Stomach smooth muscle (tissue), 2 donors: ENCODE data around the gene P3H1.

ENCODE experiments used
- H3K27ac ChIP-seq: one replicate; pipeline ENCODE4 v1.7.0; 2013; ENCODE audit warnings: mild to moderate bottlenecking, low read length, inconsistent platforms
- H3K27me3 ChIP-seq, 2 donors: one replicate each; pipeline ENCODE4 v1.7.0; 2013; ENCODE audit warnings: low read length in 2 of 2; ENCODE audit not compliant: insufficient read depth in 2 of 2, control insufficient read depth in 1 of 2
- H3K36me3 ChIP-seq, 2 donors: one replicate each; pipeline ENCODE4 v1.7.0; 2013; ENCODE audit warnings: low read length in 2 of 2; ENCODE audit not compliant: control insufficient read depth in 2 of 2, insufficient read depth in 2 of 2
- H3K4me1 ChIP-seq: one replicate; pipeline ENCODE4 v1.7.0; 2013; ENCODE audit warnings: low read length; ENCODE audit not compliant: control insufficient read depth, insufficient read depth
- H3K4me3 ChIP-seq, 2 donors: one replicate each; pipeline ENCODE4 v1.7.0; 2013; ENCODE audit warnings: low read length in 2 of 2
- H3K9ac ChIP-seq, 2 donors: one replicate each; pipeline ENCODE4 v1.7.0; 2013; ENCODE audit warnings: low read length in 2 of 2, mild to moderate bottlenecking in 1 of 2
- H3K9me3 ChIP-seq, 2 donors: one replicate each; pipeline ENCODE4 v1.7.0; 2013; ENCODE audit warnings: low read length in 2 of 2; ENCODE audit not compliant: control insufficient read depth in 2 of 2
- donor health status: healthy.
- donor health status: Pancreatic carcinoma.

P3H1 gene

GRCh38 chr1:42698081-42698813 is 68.6 kb downstream of the P3H1 start:
- no peaks in the 10 kb centered on the region for H3K4me1 ChIP-seq
- H3K36me3 ChIP-seq: peaks cover 23 to 45% of the 10 kb centered on the region in 2 donors

More at GRCh38 chr1:42698081-42698813, 68.6 kb downstream of the P3H1 start:
- Histone ChIP-seq H3K27me3 (no peaks in the 10 kb centered on the region), H3K9ac (no peak overlapping the region), H3K4me3 (no peak overlapping the region), H3K27ac (no peak overlapping the region), H3K9me3 (no peaks in the 10 kb centered on the region)
